H9 (cell line): ENCODE measurements around the gene DEPP1. TPM values are rescaled to one million over a fixed set of nuclear protein-coding genes. Genes with fewer than 3 reads are reported as not detected.

Experiments
- DNase-seq: peaks from one replicate; pipeline ENCODE4 v3.0.0-alpha.2; 2017
- H2AFZ ChIP-seq: one replicate; pipeline ENCODE4 v1.6.1; 2013; ENCODE audit warnings: mild to moderate bottlenecking, low read length, control low read depth, moderate library complexity
- H2AK5ac ChIP-seq: 2 replicates; pipeline ENCODE4 v1.6.1; 2013; ENCODE audit warnings: low read length, control low read depth, mixed read lengths; ENCODE audit not compliant: insufficient read length
- H2BK120ac ChIP-seq: one replicate; pipeline ENCODE4 v1.6.1; 2013; ENCODE audit warnings: low read depth, mild to moderate bottlenecking, low read length, control low read depth, inconsistent platforms; ENCODE audit not compliant: poor library complexity, severe bottlenecking
- H2BK12ac ChIP-seq: 2 replicates; pipeline ENCODE4 v1.6.1; 2013; ENCODE audit warnings: low read length, control low read depth, mixed read lengths, low read depth; ENCODE audit not compliant: insufficient read length
- H2BK15ac ChIP-seq: 2 replicates; pipeline ENCODE4 v1.6.1; 2013; ENCODE audit warnings: low read depth, low read length, control low read depth
- H2BK20ac ChIP-seq: one replicate; pipeline ENCODE4 v1.6.1; 2013; ENCODE audit warnings: low read depth, mild to moderate bottlenecking, low read length, control low read depth, inconsistent platforms; ENCODE audit not compliant: poor library complexity, severe bottlenecking
- H2BK5ac ChIP-seq: 2 replicates; pipeline ENCODE4 v1.6.1; 2013; ENCODE audit warnings: low read length, control low read depth, mixed read lengths; ENCODE audit not compliant: insufficient read length
- H3K14ac ChIP-seq: 2 replicates; pipeline ENCODE4 v1.6.1; 2013; ENCODE audit warnings: low read length, control low read depth; ENCODE audit not compliant: insufficient read depth
- H3K18ac ChIP-seq: 2 replicates; pipeline ENCODE4 v1.6.1; 2013; ENCODE audit warnings: low read depth, mild to moderate bottlenecking, mixed read lengths, low read length, control low read depth; ENCODE audit not compliant: insufficient read length
- H3K23ac ChIP-seq: 2 replicates; pipeline ENCODE4 v1.6.1; 2013; ENCODE audit warnings: low read length, control low read depth, mixed read lengths, low read depth; ENCODE audit not compliant: insufficient read length
- H3K23me2 ChIP-seq: 2 replicates; pipeline ENCODE4 v1.6.1; 2013; ENCODE audit warnings: low read depth, mild to moderate bottlenecking, mixed read lengths, low read length, control low read depth; ENCODE audit not compliant: insufficient read length, poor library complexity, severe bottlenecking
- H3K27ac ChIP-seq: 2 replicates; pipeline ENCODE4 v1.5.1; 2013; ENCODE audit warnings: low read length, control low read depth, mixed read lengths, low read depth; ENCODE audit not compliant: insufficient read length
- H3K27me3 ChIP-seq: 2 replicates; pipeline ENCODE4 v1.6.1; 2013; ENCODE audit warnings: low read length, control low read depth, inconsistent platforms; ENCODE audit not compliant: insufficient read depth
- H3K4ac ChIP-seq: 2 replicates; pipeline ENCODE4 v1.6.1; 2013; ENCODE audit warnings: low read depth, mild to moderate bottlenecking, control low read depth, inconsistent platforms, low read length, moderate library complexity
- H3K4me1 ChIP-seq: 2 replicates; pipeline ENCODE4 v1.6.1; 2013; ENCODE audit warnings: low read length, control low read depth, inconsistent platforms; ENCODE audit not compliant: insufficient read depth
- H3K4me2 ChIP-seq: 2 replicates; pipeline ENCODE4 v1.6.1; 2013; ENCODE audit warnings: low read length, control low read depth, mixed read lengths; ENCODE audit not compliant: insufficient read length, insufficient read depth
- H3K56ac ChIP-seq: 2 replicates; pipeline ENCODE4 v1.6.1; 2013; ENCODE audit warnings: low read depth, mild to moderate bottlenecking, mixed read lengths, low read length, control low read depth; ENCODE audit not compliant: insufficient read length
- H3K79me1 ChIP-seq: 2 replicates; pipeline ENCODE4 v1.6.1; 2013; ENCODE audit warnings: low read depth, mild to moderate bottlenecking, moderate library complexity, low read length, control low read depth, inconsistent platforms; ENCODE audit not compliant: insufficient read depth, poor library complexity, severe bottlenecking
- H3K79me2 ChIP-seq: 2 replicates; pipeline ENCODE4 v1.6.1; 2013; ENCODE audit warnings: low read length, control low read depth, inconsistent platforms; ENCODE audit not compliant: insufficient read depth
- H3K9ac ChIP-seq: 2 replicates; pipeline ENCODE4 v1.6.1; 2013; ENCODE audit warnings: low read length, control low read depth, mixed read lengths; ENCODE audit not compliant: insufficient read length; ENCODE audit errors: extremely low read depth
- H3K9me3 ChIP-seq: one replicate; pipeline ENCODE4 v1.6.1; 2013; ENCODE audit warnings: low read depth, low read length, inconsistent platforms; ENCODE audit not compliant: control insufficient read depth
- H3T11ph ChIP-seq: one replicate; pipeline ENCODE4 v1.6.1; 2013; ENCODE audit warnings: mild to moderate bottlenecking, low read length, control low read depth, inconsistent platforms
- H4K20me1 ChIP-seq: one replicate; pipeline ENCODE4 v1.6.1; 2013; ENCODE audit not compliant: control insufficient read depth, insufficient read length, insufficient read depth
- H4K5ac ChIP-seq: 2 replicates; pipeline ENCODE4 v1.6.1; 2013; ENCODE audit warnings: low read depth, mild to moderate bottlenecking, mixed read lengths, low read length, control low read depth; ENCODE audit not compliant: insufficient read length
- H4K8ac ChIP-seq: replicated peaks from 2 replicates; pipeline ENCODE4 v1.6.1; 2013; ENCODE audit warnings: low read length, control low read depth, mixed read lengths, low read depth; ENCODE audit not compliant: insufficient read length
- H4K91ac ChIP-seq: 2 replicates; pipeline ENCODE4 v1.6.1; 2013; ENCODE audit warnings: low read depth, mild to moderate bottlenecking, moderate library complexity, mixed read lengths, low read length, control low read depth; ENCODE audit not compliant: insufficient read length
- H3K27ac Mint-ChIP-seq, 3 experiments: 2 replicates in 2 of 3; 3 replicates in 1 of 3; pipeline ENCODE4 v1.8.0; 2020 to 2021; ENCODE audit warnings: mixed read lengths in 3 of 3, mild to moderate bottlenecking in 1 of 3, moderate library complexity in 1 of 3
- H3K27me3 Mint-ChIP-seq: 2 replicates; pipeline ENCODE4 v1.8.0; 2021; ENCODE audit warnings: low read depth, mild to moderate bottlenecking, moderate library complexity, mixed read lengths
- H3K36me3 Mint-ChIP-seq, 3 experiments: 2 replicates in 2 of 3; 3 replicates in 1 of 3; pipeline ENCODE4 v1.8.0; 2020 to 2021; ENCODE audit warnings: low read depth in 3 of 3, mixed read lengths in 3 of 3; ENCODE audit not compliant: insufficient read depth in 1 of 3
- H3K4me1 Mint-ChIP-seq, 2 experiments: 2 replicates each; pipeline ENCODE4 v1.8.0; 2020; ENCODE audit warnings: mixed read lengths in 2 of 2
- H3K4me3 Mint-ChIP-seq, 2 experiments: 2 replicates in 1 of 2; 3 replicates in 1 of 2; pipeline ENCODE4 v1.8.0; 2020 to 2021; ENCODE audit warnings: mild to moderate bottlenecking in 2 of 2, mixed read lengths in 2 of 2, moderate library complexity in 1 of 2
- H3K9me3 Mint-ChIP-seq, 2 experiments: 2 replicates in 1 of 2; 3 replicates in 1 of 2; pipeline ENCODE4 v1.8.0; 2020; ENCODE audit warnings: mild to moderate bottlenecking in 2 of 2, mixed read lengths in 2 of 2, moderate library complexity in 1 of 2
- CTCF ChIP-seq: fragments of 200-600 bp; sonication (generic); conservative IDR thresholded peaks from 3 replicates; pipeline ENCODE4 v1.8.0; 2021; ENCODE audit warnings: antibody characterized with exemption, mild to moderate bottlenecking
- WGBS: extraction: QIAGEN DNeasy Blood & Tissue Kit; methylation state at CpG from one replicate; pipeline ENCODE4 v1.1.7; 2013; ENCODE audit warnings: missing lambda C conversion rate, low lambda C conversion rate, mixed read lengths; ENCODE audit not compliant: insufficient read length; ENCODE audit errors: extremely low coverage; 5-methylcytosine and 5-hydroxymethylcytosine counted together
- total RNA-seq: library from RNA; stranded (reverse); gene quantifications from 2 replicates; pipeline ENCODE4 v1.2.1, GENCODE V29; 2021

The DEPP1 gene
- total RNA-seq, 1 experiment from 2014 or later = 2.4 TPM

GRCh38 chr10:44947371-44948152 lies 31.0 kb downstream of the DEPP1 start:
- H3K27ac ChIP-seq = no peak overlapping the region
- peaks cover 18 to 21% of the 10 kb centered on the region in 2 experiments for H3K4me1 Mint-ChIP-seq
- H3T11ph ChIP-seq = no peak overlapping the region
- no peaks in the 10 kb centered on the region for H3K79me2 ChIP-seq
- no peak overlapping the region for H4K91ac ChIP-seq
- H3K36me3 Mint-ChIP-seq = peaks cover 2 to 30% (median 10%) of the 10 kb centered on the region in 3 experiments; a peak in 5 of 7 replicates
- H3K9me3 Mint-ChIP-seq = peaks cover 13 to 27% of the 10 kb centered on the region in 2 experiments
- H2BK15ac ChIP-seq = no peak overlapping the region
- no peak overlapping the region for H3K4me2 ChIP-seq
- no peak overlapping the region for H2BK12ac ChIP-seq
- no peaks in the 10 kb centered on the region for H4K20me1 ChIP-seq
- H3K56ac ChIP-seq = no peak overlapping the region
- peak; percentile 24 for DNase-seq
- no peak overlapping the region for H2BK5ac ChIP-seq
- no peak overlapping the region for H3K23ac ChIP-seq
- H3K79me1 ChIP-seq = no peaks in the 10 kb centered on the region
- no peak overlapping the region for H2BK120ac ChIP-seq
- H3K14ac ChIP-seq = no peak overlapping the region
- no peak overlapping the region; a peak in 1 of 7 replicates for H3K27ac Mint-ChIP-seq
- no peak overlapping the region for H2AFZ ChIP-seq
- no peak overlapping the region for H3K18ac ChIP-seq
- WGBS = no CpG with 5 or more reads among the region's 6 CpGs
- no peak overlapping the region for H4K5ac ChIP-seq
- peaks cover under 1% of the 10 kb centered on the region; the same call in 1 of the 2 replicates for H3K4me1 ChIP-seq
- H3K4ac ChIP-seq = no peak overlapping the region
- no peaks in the 10 kb centered on the region for H3K23me2 ChIP-seq
- TF ChIP-seq CTCF = no peak
- H2BK20ac ChIP-seq = no peak overlapping the region
- H4K8ac ChIP-seq = no peak overlapping the region
- H3K9me3 ChIP-seq = peaks cover 10% of the 10 kb centered on the region
- no peaks in the 10 kb centered on the region for H3K27me3 ChIP-seq
- H3K9ac ChIP-seq = no peak overlapping the region
- no peak overlapping the region for H2AK5ac ChIP-seq
- H3K27me3 Mint-ChIP-seq = peaks cover 4% of the 10 kb centered on the region
- no peak overlapping the region for H3K4me3 Mint-ChIP-seq
